NCI-H460 (cell line): Measurements from ENCODE around the gene VEZT. TPM values are rescaled to one million over a fixed set of nuclear protein-coding genes. Genes with fewer than 3 reads are reported as not detected.
A peak's percentile ranks its signal among the peaks of the same experiment; 100 is the strongest.
"Not testable (repeated sequence)": the region's sequence is repeated elsewhere in the genome, so short reads cannot be mapped to it uniquely, and the experiment has no call there.

ENCODE experiments used
- DNase-seq: peaks from one replicate; pipeline ENCODE4 v3.0.0-alpha.2; 2016; ENCODE audit warnings: low read depth; ENCODE audit errors: extremely low read depth
- polyA plus RNA-seq: library from polyadenylated mRNA; depleted of rRNA; stranded (reverse); fragments of >200 nt; gene quantifications from 2 replicates; pipeline ENCODE4 v1.2.3, GENCODE V29; 2014; cell fraction: nucleus; rRNA removed
- total RNA-seq: library from RNA; depleted of rRNA; stranded (reverse); fragments of >200 nt; shearing (Covaris generic); gene quantifications from 2 replicates; pipeline ENCODE4 v1.2.3, GENCODE V29; 2014; rRNA removed

VEZT gene
- 78.4 and 78.5 TPM in 2 replicates for total RNA-seq
- 68.0 and 116 TPM in 2 replicates for polyA plus RNA-seq

- peak; percentile 99 for DNase-seq
These were observed at the start of gene VEZT, which contains the start of gene FGD6 for GRCh38 chr12:95217377-95218149. TSS of gene VEZT (plus strand) at chr12:95217807. CDS start at chr12:95217851, 44 bp downstream. TSS of gene FGD6 (minus strand) at chr12:95217467. CDS start at chr12:95217240, 227 bp downstream.

- DNase-seq: no peak
These were observed 48.9 kb upstream of the VEZT start for GRCh38 chr12:95168746-95169145.

GRCh38 chr12:95169368-95169767, 48.2 kb upstream of the VEZT start:
- no peak for DNase-seq

- no peak for DNase-seq
These were observed 44.0 kb upstream of the VEZT start for GRCh38 chr12:95173392-95174251.

GRCh38 chr12:95177201-95177768, 40.3 kb upstream of the VEZT start:
- DNase-seq: no peak

- no peak for DNase-seq
These were observed 39.5 kb upstream of the VEZT start for GRCh38 chr12:95178136-95178535.

- no peak for DNase-seq
These were observed 38.6 kb upstream of the VEZT start for GRCh38 chr12:95179011-95179410.

- no peak for DNase-seq
These were observed 36.5 kb upstream of the VEZT start for GRCh38 chr12:95181103-95181502.

GRCh38 chr12:95182868-95183415, 34.7 kb upstream of the VEZT start:
- no peak for DNase-seq

GRCh38 chr12:95184121-95184520, 33.5 kb upstream of the VEZT start:
- no peak for DNase-seq

GRCh38 chr12:95185072-95185471, 32.5 kb upstream of the VEZT start:
- DNase-seq: no peak

GRCh38 chr12:95185854-95186253, 31.8 kb upstream of the VEZT start:
- DNase-seq: no peak

GRCh38 chr12:95187865-95188415, 29.7 kb upstream of the VEZT start:
- no peak for DNase-seq

GRCh38 chr12:95191060-95191696, 26.4 kb upstream of the VEZT start:
- no peak for DNase-seq

GRCh38 chr12:95192271-95192670, 25.3 kb upstream of the VEZT start:
- no peak for DNase-seq

- no peak for DNase-seq
These were observed 24.5 kb upstream of the VEZT start for GRCh38 chr12:95193139-95193538.

- DNase-seq: no peak
These were observed 22.5 kb upstream of the VEZT start for GRCh38 chr12:95195122-95195521.

- DNase-seq: not testable (repeated sequence)
These were observed 20.6 kb upstream of the VEZT start for GRCh38 chr12:95196875-95197569.

- no peak for DNase-seq
These were observed 20.0 kb upstream of the VEZT start for GRCh38 chr12:95197636-95198035.
